GM23338 (cell line): ENCODE data around the gene B4GALT1. TPM values are rescaled to one million over a fixed set of nuclear protein-coding genes. Genes with fewer than 3 reads are reported as not detected.

Experiments used
- ATAC-seq: fragments of 200-7000 bp; cut with Tn5 transposase; 3 replicates; pipeline ENCODE4 v1.9.1; 2020
- DNase-seq: peaks from one replicate; pipeline ENCODE4 v3.0.0-alpha.2; 2015; ENCODE audit warnings: low spot score
- H2AFZ ChIP-seq: fragments of 200-600 bp; sonication (generic); 2 replicates; pipeline ENCODE4 v1.8.0; 2016; ENCODE audit warnings: antibody characterized with exemption, mild to moderate bottlenecking, moderate library complexity
- H3F3A ChIP-seq: fragments of 200-600 bp; sonication (generic); replicated peaks from 2 replicates; pipeline ENCODE4 v1.8.0; 2017; ENCODE audit warnings: antibody characterized with exemption, mixed run types, low read depth
- H3K27ac ChIP-seq: fragments of 200-600 bp; sonication (generic); 2 replicates; pipeline ENCODE4 v1.6.1; 2016; ENCODE audit warnings: low read depth
- H3K27me3 ChIP-seq: fragments of 200-600 bp; sonication (generic); 2 replicates; pipeline ENCODE4 v1.8.0; 2016; ENCODE audit warnings: mild to moderate bottlenecking, mixed run types, moderate library complexity; ENCODE audit not compliant: insufficient read depth
- H3K36me3 ChIP-seq: fragments of 200-600 bp; sonication (generic); 2 replicates; pipeline ENCODE4 v1.8.0; 2016; ENCODE audit warnings: mild to moderate bottlenecking; ENCODE audit not compliant: insufficient read depth
- H3K4me1 ChIP-seq: fragments of 200-600 bp; sonication (generic); 2 replicates; pipeline ENCODE4 v1.8.0; 2016; ENCODE audit warnings: mild to moderate bottlenecking, moderate library complexity; ENCODE audit not compliant: insufficient read depth
- H3K4me2 ChIP-seq: fragments of 200-600 bp; sonication (generic); 2 replicates; pipeline ENCODE4 v1.7.1; 2017; ENCODE audit warnings: mixed run types
- H3K4me3 ChIP-seq: fragments of 200-600 bp; sonication (generic); 2 replicates; pipeline ENCODE4 v1.6.1; 2016; ENCODE audit warnings: mixed run types
- H3K79me2 ChIP-seq: fragments of 200-600 bp; sonication (generic); replicated peaks from 2 replicates; pipeline ENCODE4 v1.8.0; 2017; ENCODE audit warnings: mild to moderate bottlenecking; ENCODE audit not compliant: insufficient read depth
- H3K9me2 ChIP-seq: fragments of 200-600 bp; sonication (generic); 2 replicates; pipeline ENCODE4 v1.8.0; 2017; ENCODE audit not compliant: insufficient read depth
- H4K20me1 ChIP-seq: fragments of 200-600 bp; sonication (generic); replicated peaks from 2 replicates; pipeline ENCODE4 v1.8.0; 2017; ENCODE audit warnings: mild to moderate bottlenecking; ENCODE audit not compliant: insufficient read depth
- H3K27ac Mint-ChIP-seq: 2 replicates; pipeline ENCODE4 v1.8.0; 2020; ENCODE audit warnings: inconsistent platforms, mild to moderate bottlenecking, moderate library complexity, mixed read lengths
- H3K27me3 Mint-ChIP-seq: 3 replicates; pipeline ENCODE4 v1.8.0; 2022; ENCODE audit warnings: low read depth, mild to moderate bottlenecking, moderate library complexity, mixed read lengths, inconsistent platforms; ENCODE audit not compliant: insufficient read depth, poor library complexity
- H3K36me3 Mint-ChIP-seq: 3 replicates; pipeline ENCODE4 v1.8.0; 2021; ENCODE audit warnings: low read depth, mild to moderate bottlenecking, inconsistent platforms, moderate library complexity, mixed read lengths
- H3K4me1 Mint-ChIP-seq: 3 replicates; pipeline ENCODE4 v1.8.0; 2020; ENCODE audit warnings: mild to moderate bottlenecking, inconsistent platforms, mixed read lengths
- H3K4me3 Mint-ChIP-seq: 3 replicates; pipeline ENCODE4 v1.8.0; 2021; ENCODE audit warnings: moderate library complexity, mild to moderate bottlenecking, inconsistent platforms, mixed read lengths
- H3K9me3 Mint-ChIP-seq: 3 replicates; pipeline ENCODE4 v1.8.0; 2020; ENCODE audit warnings: moderate library complexity, mild to moderate bottlenecking, inconsistent platforms, mixed read lengths
- CREB1 ChIP-seq: fragments of 250-450 bp; sonication (Bioruptor Pico); IDR thresholded peaks from 2 replicates; pipeline ENCODE4 v1.5.0; 2020; ENCODE audit warnings: low read depth, mild to moderate bottlenecking, moderate library complexity
- CTCF ChIP-seq, 2 experiments: fragments of 200-600 bp in 1 of 2; sonication (generic) in 1 of 2; conservative IDR thresholded peaks; 2 replicates each; pipeline versions ENCODE4 v1.5.1 to v1.6.1; 2016 to 2017; ENCODE audit warnings: antibody characterized with exemption in 2 of 2, low read depth in 2 of 2, mild to moderate bottlenecking in 2 of 2, moderate library complexity in 1 of 2
- ETS1 ChIP-seq: IDR thresholded peaks from 2 replicates; pipeline ENCODE4 v1.6.1; 2016; ENCODE audit warnings: antibody characterized with exemption
- EZH2 ChIP-seq: fragments of 200-600 bp; sonication (generic); IDR thresholded peaks from one replicate; pipeline ENCODE4 v1.8.0; 2017; ENCODE audit warnings: antibody characterized with exemption, mild to moderate bottlenecking, low read depth; ENCODE audit not compliant: unreplicated experiment
- EZH2phosphoT487 ChIP-seq: fragments of 200-600 bp; sonication (generic); IDR thresholded peaks from one replicate; pipeline ENCODE4 v1.8.1; 2018; ENCODE audit warnings: antibody characterized with exemption; ENCODE audit not compliant: unreplicated experiment
- JUNB ChIP-seq: IDR thresholded peaks from one replicate; pipeline ENCODE4 v1.6.1; 2016; ENCODE audit warnings: antibody characterized with exemption; ENCODE audit not compliant: unreplicated experiment
- NANOG ChIP-seq: IDR thresholded peaks from 2 replicates; pipeline ENCODE4 v1.6.1; 2016; ENCODE audit warnings: antibody characterized with exemption, borderline replicate concordance
- POLR2AphosphoS5 ChIP-seq: IDR thresholded peaks from 2 replicates; pipeline ENCODE4 v1.6.1; 2016; ENCODE audit warnings: antibody characterized with exemption, low read depth
- STAT1 ChIP-seq: IDR thresholded peaks from one replicate; pipeline ENCODE4 v1.6.1; 2016; ENCODE audit warnings: antibody characterized with exemption; ENCODE audit not compliant: unreplicated experiment
- ZNF114 ChIP-seq: fragments of 250-450 bp; sonication (Bioruptor Pico); IDR thresholded peaks from 2 replicates; pipeline ENCODE4 v1.5.0; 2020; ENCODE audit warnings: mild to moderate bottlenecking, moderate library complexity
- ZNF331 ChIP-seq: fragments of 250-450 bp; sonication (Bioruptor Pico); IDR thresholded peaks from 2 replicates; pipeline ENCODE4 v1.5.0; 2020; ENCODE audit warnings: low read depth, mild to moderate bottlenecking, moderate library complexity
- polyA plus RNA-seq: library from polyadenylated mRNA; unstranded; fragments of >200 nt; fragmentation: Nextera tagmentation; extraction: Ambion mirVana; gene quantifications from 2 replicates; pipeline ENCODE4 v1.2.1, GENCODE V29; 2016
- total RNA-seq: library from RNA; depleted of rRNA; stranded (reverse); fragments of >200 nt; shearing (Covaris generic); gene quantifications from 2 replicates; pipeline ENCODE4 v1.2.3, GENCODE V29; 2014
- TF ChIP-seq, protein P1 (sequence below): fragments of 250-450 bp; sonication (Bioruptor Pico); IDR thresholded peaks from 2 replicates; pipeline ENCODE4 v1.5.0; 2020; ENCODE audit warnings: mild to moderate bottlenecking, moderate library complexity

B4GALT1 gene
- total and polyA plus RNA-seq, 2 experiments from 2014 or later = 6.3 to 15.8 TPM

GRCh38 chr9:33114746-33115145, 52.4 kb downstream of the B4GALT1 start (continued):
- no peak for TF ChIP-seq POLR2AphosphoS5
- TF ChIP-seq EZH2phosphoT487 = no peak
- TF ChIP-seq JUNB = no peak
- no peak for TF ChIP-seq ZNF331 (CRISPR knock-in tag)
- TF ChIP-seq STAT1 = no peak
- TF ChIP-seq ZNF114 (CRISPR knock-in tag) = no peak
- no peak for TF ChIP-seq ETS1
- TF ChIP-seq CREB1 = no peak

- H3K4me3 ChIP-seq = no peak overlapping the region
- H3K27ac Mint-ChIP-seq = peak overlapping the region; percentile 2; the same call in 1 of the 2 replicates
- H3K36me3 ChIP-seq = no peaks in the 10 kb centered on the region
- H3F3A ChIP-seq = no peaks in the 10 kb centered on the region; the same call in 1 of the 2 replicates
- peaks cover 4% of the 10 kb centered on the region for H3K27me3 Mint-ChIP-seq
- H3K4me2 ChIP-seq = no peak overlapping the region
- DNase-seq (no peak), ATAC-seq (no peak)
- H2AFZ ChIP-seq = no peak overlapping the region
- TF ChIP-seq CTCF (conservative IDR thresholded peaks at IDR 0.05; ENCODE audit: low read depth in 2 of 2) (no peak), ETS1 (no peak), ZNF114 (CRISPR knock-in tag) (no peak), JUNB (no peak), ZNF331 (CRISPR knock-in tag) (no peak), EZH2phosphoT487 (no peak), EZH2 (no peak), STAT1 (no peak), NANOG (no peak)
- TF ChIP-seq, protein P1, sequence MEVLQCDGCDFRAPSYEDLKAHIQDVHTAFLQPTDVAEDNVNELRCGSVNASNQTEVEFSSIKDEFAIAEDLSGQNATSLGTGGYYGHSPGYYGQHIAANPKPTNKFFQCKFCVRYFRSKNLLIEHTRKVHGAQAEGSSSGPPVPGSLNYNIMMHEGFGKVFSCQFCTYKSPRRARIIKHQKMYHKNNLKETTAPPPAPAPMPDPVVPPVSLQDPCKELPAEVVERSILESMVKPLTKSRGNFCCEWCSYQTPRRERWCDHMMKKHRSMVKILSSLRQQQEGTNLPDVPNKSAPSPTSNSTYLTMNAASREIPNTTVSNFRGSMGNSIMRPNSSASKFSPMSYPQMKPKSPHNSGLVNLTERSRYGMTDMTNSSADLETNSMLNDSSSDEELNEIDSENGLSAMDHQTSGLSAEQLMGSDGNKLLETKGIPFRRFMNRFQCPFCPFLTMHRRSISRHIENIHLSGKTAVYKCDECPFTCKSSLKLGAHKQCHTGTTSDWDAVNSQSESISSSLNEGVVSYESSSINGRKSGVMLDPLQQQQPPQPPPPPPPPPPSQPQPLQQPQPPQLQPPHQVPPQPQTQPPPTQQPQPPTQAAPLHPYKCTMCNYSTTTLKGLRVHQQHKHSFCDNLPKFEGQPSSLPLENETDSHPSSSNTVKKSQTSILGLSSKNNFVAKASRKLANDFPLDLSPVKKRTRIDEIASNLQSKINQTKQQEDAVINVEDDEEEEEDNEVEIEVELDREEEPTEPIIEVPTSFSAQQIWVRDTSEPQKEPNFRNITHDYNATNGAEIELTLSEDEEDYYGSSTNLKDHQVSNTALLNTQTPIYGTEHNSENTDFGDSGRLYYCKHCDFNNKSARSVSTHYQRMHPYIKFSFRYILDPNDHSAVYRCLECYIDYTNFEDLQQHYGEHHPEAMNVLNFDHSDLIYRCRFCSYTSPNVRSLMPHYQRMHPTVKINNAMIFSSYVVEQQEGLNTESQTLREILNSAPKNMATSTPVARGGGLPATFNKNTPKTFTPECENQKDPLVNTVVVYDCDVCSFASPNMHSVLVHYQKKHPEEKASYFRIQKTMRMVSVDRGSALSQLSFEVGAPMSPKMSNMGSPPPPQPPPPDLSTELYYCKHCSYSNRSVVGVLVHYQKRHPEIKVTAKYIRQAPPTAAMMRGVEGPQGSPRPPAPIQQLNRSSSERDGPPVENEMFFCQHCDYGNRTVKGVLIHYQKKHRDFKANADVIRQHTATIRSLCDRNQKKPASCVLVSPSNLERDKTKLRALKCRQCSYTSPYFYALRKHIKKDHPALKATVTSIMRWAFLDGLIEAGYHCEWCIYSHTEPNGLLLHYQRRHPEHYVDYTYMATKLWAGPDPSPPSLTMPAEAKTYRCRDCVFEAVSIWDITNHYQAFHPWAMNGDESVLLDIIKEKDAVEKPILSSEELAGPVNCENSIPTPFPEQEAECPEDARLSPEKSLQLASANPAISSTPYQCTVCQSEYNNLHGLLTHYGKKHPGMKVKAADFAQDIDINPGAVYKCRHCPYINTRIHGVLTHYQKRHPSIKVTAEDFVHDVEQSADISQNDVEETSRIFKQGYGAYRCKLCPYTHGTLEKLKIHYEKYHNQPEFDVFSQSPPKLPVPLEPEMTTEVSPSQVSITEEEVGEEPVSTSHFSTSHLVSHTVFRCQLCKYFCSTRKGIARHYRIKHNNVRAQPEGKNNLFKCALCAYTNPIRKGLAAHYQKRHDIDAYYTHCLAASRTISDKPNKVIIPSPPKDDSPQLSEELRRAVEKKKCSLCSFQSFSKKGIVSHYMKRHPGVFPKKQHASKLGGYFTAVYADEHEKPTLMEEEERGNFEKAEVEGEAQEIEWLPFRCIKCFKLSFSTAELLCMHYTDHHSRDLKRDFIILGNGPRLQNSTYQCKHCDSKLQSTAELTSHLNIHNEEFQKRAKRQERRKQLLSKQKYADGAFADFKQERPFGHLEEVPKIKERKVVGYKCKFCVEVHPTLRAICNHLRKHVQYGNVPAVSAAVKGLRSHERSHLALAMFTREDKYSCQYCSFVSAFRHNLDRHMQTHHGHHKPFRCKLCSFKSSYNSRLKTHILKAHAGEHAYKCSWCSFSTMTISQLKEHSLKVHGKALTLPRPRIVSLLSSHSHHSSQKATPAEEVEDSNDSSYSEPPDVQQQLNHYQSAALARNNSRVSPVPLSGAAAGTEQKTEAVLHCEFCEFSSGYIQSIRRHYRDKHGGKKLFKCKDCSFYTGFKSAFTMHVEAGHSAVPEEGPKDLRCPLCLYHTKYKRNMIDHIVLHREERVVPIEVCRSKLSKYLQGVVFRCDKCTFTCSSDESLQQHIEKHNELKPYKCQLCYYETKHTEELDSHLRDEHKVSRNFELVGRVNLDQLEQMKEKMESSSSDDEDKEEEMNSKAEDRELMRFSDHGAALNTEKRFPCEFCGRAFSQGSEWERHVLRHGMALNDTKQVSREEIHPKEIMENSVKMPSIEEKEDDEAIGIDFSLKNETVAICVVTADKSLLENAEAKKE = no peak
- H3K4me3 Mint-ChIP-seq = no peak overlapping the region
- peaks cover 2% of the 10 kb centered on the region; the same call in 1 of the 3 replicates for H3K36me3 Mint-ChIP-seq
- H3K9me2 ChIP-seq = no peaks in the 10 kb centered on the region
- H3K9me3 Mint-ChIP-seq = no peaks in the 10 kb centered on the region
- H3K27ac ChIP-seq = no peak overlapping the region
- peaks cover 34% of the 10 kb centered on the region for H3K4me1 Mint-ChIP-seq
- no peaks in the 10 kb centered on the region for H3K27me3 ChIP-seq
- H3K79me2 ChIP-seq = no peaks in the 10 kb centered on the region
- peaks cover 15% of the 10 kb centered on the region; the same call in 1 of the 2 replicates for H3K4me1 ChIP-seq
- H4K20me1 ChIP-seq = no peaks in the 10 kb centered on the region; the same call in 1 of the 2 replicates
These were observed 53.2 kb downstream of the B4GALT1 start for GRCh38 chr9:33113799-33114547.
